Right atrium auricular region (tissue), 2 donors: Measurements from ENCODE around the gene TPSAB1. TPM values are rescaled to one million over a fixed set of nuclear protein-coding genes. Genes with fewer than 3 reads are reported as not detected.
"Not testable (repeated sequence)": the region's sequence is repeated elsewhere in the genome, so short reads cannot be mapped to it uniquely, and the experiment has no call there.

Source experiments
- DNase-seq: peaks from one replicate; pipeline ENCODE4 v3.0.0-alpha.2; 2019; ENCODE audit warnings: low spot score
- H3K27ac ChIP-seq, 2 donors: fragments of 200-600 bp; sonication (generic); 1 replicate in 1 of 2; 2 replicates in 1 of 2; pipeline ENCODE4 v1.5.1; 2016 to 2019
- H3K27me3 ChIP-seq, 2 donors: fragments of 200-600 bp; sonication (generic); one replicate each; pipeline versions ENCODE4 v1.5.1 to v1.6.0; 2017 to 2019
- H3K36me3 ChIP-seq: fragments of 200-600 bp; sonication (generic); one replicate; pipeline ENCODE4 v1.5.1; 2016
- H3K4me1 ChIP-seq, 2 donors: fragments of 200-600 bp; sonication (generic); one replicate each; pipeline versions ENCODE4 v1.5.1 to v1.6.0; 2017 to 2019
- H3K4me3 ChIP-seq, 2 donors: fragments of 200-600 bp; sonication (generic); 1 replicate in 1 of 2; 2 replicates in 1 of 2; pipeline ENCODE4 v1.5.1; 2017 to 2019; ENCODE audit warnings: mild to moderate bottlenecking in 1 of 2, moderate library complexity in 1 of 2
- H3K9me3 ChIP-seq, 2 donors: fragments of 200-600 bp; sonication (generic); one replicate each; pipeline ENCODE4 v1.5.1; 2019
- CTCF ChIP-seq, 2 donors: fragments of 200-600 bp; sonication (generic); IDR thresholded peaks; one replicate each; pipeline ENCODE4 v1.5.1; 2019; ENCODE audit warnings: antibody characterized with exemption in 2 of 2
- total RNA-seq, 2 donors: library from RNA; depleted of rRNA; stranded (reverse); fragments of >200 nt; gene quantifications; one replicate each; pipeline ENCODE4 v1.1.0, GENCODE V29; 2016

The TPSAB1 gene
- total RNA-seq, 2 donors from 2014 or later = 2.6 to 8.9 TPM

DNA sequence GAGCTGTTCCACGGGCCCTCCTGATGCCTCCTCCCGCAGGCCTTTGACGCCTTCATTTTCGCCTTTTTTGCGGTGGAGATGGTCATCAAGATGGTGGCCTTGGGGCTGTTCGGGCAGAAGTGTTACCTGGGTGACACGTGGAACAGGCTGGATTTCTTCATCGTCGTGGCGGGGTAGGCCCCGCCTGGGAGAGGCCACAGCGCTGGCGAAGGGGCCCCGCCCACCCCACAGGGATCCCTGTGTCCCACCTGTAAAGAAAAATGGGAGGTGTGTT lies 45.2 kb upstream of the TPSAB1 start:
- no peak for TF ChIP-seq CTCF (IDR thresholded peaks at IDR 0.05)
- DNase-seq = no peak
- Histone ChIP-seq H3K27ac (no peak overlapping the region), H3K9me3 (no peaks in the 10 kb centered on the region), H3K27me3 (no peaks in the 10 kb centered on the region), H3K36me3 (no peaks in the 10 kb centered on the region), H3K4me3 (no peak overlapping the region), H3K4me1 (peaks cover 0 to 6% of the 10 kb centered on the region in 2 donors)

GRCh38 chr16:1196494-1196893 lies 44.0 kb upstream of the TPSAB1 start:
- Histone ChIP-seq H3K27me3 (no peaks in the 10 kb centered on the region), H3K4me3 (no peak overlapping the region), H3K36me3 (no peaks in the 10 kb centered on the region), H3K9me3 (no peaks in the 10 kb centered on the region), H3K27ac (no peak overlapping the region), H3K4me1 (peaks cover 0 to 6% of the 10 kb centered on the region in 2 donors)
- no peak for DNase-seq
- TF ChIP-seq CTCF (IDR thresholded peaks at IDR 0.05) = no peak

- Histone ChIP-seq H3K27ac (no peak overlapping the region), H3K9me3 (no peaks in the 10 kb centered on the region), H3K4me1 (peaks cover 0 to 6% of the 10 kb centered on the region in 2 donors), H3K36me3 (no peaks in the 10 kb centered on the region), H3K27me3 (no peaks in the 10 kb centered on the region), H3K4me3 (no peak overlapping the region)
- no peak for TF ChIP-seq CTCF (IDR thresholded peaks at IDR 0.05)
- no peak for DNase-seq
Observed at GRCh38 chr16:1197237-1197866, 43.2 kb upstream of the TPSAB1 start.

DNA sequence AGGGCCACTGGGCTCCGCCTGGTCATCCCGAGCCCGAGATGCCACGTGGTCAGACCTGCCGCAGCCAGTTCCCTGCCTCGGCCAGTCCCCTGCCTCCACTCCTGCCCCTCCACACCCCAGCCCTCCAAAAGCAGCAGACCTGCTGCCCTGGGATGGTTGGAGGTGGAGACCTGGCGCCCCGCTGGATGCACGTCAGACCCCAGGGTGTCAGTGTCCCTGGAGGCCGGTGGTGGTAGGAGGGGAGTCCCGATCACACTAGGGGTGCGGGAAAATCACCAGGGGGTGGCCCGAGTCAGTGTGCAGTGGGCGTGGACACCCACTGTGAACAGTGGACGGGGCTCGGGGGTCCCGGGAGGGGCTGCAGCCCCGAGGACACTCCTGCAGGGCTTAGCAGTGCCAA lies 42.3 kb upstream of the TPSAB1 start:
- Histone ChIP-seq H3K9me3 (no peaks in the 10 kb centered on the region), H3K36me3 (no peaks in the 10 kb centered on the region), H3K27me3 (no peaks in the 10 kb centered on the region), H3K4me3 (no peak overlapping the region), H3K27ac (no peak overlapping the region), H3K4me1 (peaks cover 0 to 6% of the 10 kb centered on the region in 2 donors)
- no peak for DNase-seq
- TF ChIP-seq CTCF (IDR thresholded peaks at IDR 0.05) = no peak

DNA sequence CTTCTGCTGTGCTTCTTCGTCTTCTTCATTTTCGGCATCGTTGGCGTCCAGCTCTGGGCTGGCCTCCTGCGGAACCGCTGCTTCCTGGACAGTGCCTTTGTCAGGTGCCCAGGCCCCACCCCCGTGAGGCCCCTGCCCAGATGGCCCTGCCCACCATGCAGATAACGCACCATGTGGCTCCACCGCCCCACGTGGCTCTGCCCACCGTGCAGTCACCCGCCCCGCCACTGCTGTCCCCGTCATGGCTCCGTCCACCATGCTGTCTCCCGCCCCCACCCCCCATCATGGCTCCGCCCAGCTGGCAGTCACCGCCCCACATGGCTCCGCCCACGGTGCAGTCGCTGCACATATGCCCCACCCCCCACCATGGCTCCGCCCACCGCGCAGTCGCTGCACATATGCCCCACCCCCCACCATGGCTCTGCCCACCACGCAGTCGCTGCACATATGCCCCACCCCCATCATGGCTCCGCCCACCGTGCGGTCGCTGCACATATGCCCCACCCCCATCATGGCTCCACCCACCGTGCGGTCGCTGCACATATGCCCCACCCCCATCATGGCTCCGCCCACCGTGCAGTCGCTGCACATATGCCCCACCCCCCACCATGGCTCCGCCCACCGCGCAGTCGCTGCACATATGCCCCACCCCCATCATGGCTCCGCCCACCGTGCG lies 41.7 kb upstream of the TPSAB1 start:
- H3K36me3 ChIP-seq, H3K27me3 ChIP-seq, DNase-seq, H3K4me3 ChIP-seq, H3K9me3 ChIP-seq, H3K27ac ChIP-seq, H3K4me1 ChIP-seq: not testable (repeated sequence)

- Histone ChIP-seq H3K27me3 (no peaks in the 10 kb centered on the region), H3K4me1 (peaks cover 0 to 5% of the 10 kb centered on the region in 2 donors), H3K36me3 (no peaks in the 10 kb centered on the region), H3K9me3 (no peaks in the 10 kb centered on the region), H3K27ac (no peak overlapping the region), H3K4me3 (no peak overlapping the region)
- TF ChIP-seq CTCF (IDR thresholded peaks at IDR 0.05) = no peak
- DNase-seq = no peak
Observed at GRCh38 chr16:1199347-1200013, 41.0 kb upstream of the TPSAB1 start.
